GM19025 (cell line): ENCODE results near the gene USH1G.
"Not testable (repeated sequence)": the region's sequence is repeated elsewhere in the genome, so short reads cannot be mapped to it uniquely, and the experiment has no call there.

Source experiments
- ATAC-seq: cut with Tn5 transposase; IDR thresholded peaks from one replicate; pipeline ENCODE4 v1.9.1; 2021; ENCODE audit warnings: mild to moderate bottlenecking, low read depth, moderate library complexity; ENCODE audit not compliant: unreplicated experiment

The USH1G gene

DNA sequence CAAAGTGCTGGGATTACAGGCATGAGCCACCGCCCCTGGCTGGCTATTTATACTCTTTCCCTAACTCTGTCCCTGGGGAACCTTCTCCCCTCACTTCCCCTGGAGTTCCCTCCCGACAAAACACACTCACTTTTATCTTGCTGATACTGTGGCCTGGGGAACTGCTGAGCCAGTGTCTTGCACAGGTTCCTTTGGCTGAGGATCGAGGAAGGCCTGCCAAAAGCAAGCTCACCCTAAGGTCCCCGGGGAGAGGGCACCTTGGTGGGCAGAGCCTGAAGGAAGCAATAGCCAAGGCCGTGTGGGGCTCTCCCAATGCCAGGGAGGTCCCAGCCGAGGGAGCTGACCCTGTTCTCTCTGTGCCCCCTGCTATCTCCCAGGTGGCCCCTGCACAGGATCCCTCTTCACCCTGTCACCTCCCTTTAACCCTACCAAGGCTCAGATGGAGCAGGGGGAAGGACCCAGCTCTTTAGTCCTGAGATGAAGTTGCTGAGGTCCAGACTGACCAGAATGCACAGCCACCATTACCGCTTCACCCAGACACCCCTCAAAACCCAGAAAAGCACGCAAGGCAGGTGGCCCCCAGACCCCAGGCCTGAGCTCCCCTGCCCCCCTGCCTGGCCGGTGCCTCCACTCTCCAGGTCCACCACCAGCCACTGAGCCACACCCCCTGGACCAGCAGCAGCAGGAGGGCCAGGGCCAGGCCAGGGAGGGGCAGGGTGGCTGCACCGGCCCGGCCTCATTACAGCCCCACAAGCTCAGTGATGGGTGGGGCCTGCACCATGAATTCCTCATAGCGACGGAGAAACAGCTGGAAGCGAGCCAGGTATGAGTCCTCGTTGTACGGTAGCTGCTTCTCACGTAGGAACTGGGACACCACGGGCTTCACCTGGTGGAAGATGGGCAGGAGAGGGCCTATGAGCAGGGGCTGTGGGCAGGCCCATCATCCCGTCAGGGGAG, 45.2 kb downstream of the USH1G start:
- no peak for ATAC-seq

DNA sequence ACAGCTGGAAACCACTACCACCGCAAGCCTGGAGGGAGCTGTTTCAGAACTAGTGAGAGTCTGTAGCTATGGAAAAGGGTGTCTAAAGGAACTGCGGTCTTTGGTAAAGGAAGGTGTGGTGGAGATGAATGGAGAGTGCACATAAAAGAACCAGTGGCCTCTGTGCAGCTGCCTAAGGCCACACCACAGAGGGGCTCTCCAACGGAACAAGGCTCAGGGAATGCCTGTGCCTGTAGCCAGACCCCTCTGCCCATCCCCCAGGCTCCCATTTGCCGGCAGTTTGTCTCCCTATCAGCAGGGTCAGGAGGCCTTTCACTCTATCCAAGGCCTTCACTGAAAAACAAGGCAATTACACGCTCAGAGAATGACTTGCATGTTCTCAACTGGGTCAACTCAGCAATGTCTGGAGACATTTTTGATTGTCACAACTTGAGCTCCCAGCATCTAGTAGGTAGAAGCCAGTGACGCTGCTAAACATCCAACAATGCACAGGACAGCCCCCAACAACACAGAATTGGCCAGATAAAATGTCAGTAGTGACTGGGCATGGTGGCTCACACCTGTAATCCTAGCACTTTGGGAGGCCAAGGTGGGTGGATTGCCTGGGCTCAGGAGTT, 47.0 kb downstream of the USH1G start:
- ATAC-seq, result no peak

DNA sequence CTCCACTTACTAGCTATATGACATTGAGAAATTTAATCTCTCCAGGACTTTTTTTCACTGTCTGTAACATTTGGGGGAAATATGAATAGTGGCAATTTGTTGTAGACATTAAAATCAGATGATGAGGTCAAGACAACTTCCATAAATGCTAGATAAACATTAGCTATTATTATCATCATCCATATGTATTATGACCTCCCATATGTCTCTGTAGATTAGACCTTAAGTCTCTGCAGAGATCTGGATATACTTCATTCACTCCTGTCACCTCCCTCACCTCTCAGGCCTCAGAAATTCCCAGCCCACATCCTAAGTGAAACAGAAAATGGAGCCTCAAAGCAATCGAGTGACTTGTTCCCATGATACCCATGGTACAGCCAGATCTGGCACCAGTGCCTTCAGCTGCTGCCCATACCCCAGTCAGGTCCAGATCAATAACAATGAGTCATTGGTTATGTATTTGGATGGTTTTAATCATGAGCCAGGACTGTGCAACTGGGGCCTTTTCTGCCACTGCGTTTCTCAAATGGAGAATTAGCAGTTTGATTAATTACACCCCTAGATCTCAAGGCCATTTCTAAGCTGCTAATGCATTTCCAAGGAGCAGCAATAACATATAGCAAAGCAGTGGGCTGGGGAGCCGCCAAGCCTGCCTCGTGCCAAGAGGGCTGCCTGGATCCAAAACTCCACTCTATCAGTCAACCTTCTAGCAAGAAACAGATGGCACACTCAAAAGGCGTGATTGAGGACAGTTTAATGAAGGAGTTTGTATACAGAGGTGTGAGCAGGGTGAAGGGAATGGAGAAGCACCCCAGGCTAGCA, 47.7 kb downstream of the USH1G start:
- ATAC-seq, result no peak

DNA sequence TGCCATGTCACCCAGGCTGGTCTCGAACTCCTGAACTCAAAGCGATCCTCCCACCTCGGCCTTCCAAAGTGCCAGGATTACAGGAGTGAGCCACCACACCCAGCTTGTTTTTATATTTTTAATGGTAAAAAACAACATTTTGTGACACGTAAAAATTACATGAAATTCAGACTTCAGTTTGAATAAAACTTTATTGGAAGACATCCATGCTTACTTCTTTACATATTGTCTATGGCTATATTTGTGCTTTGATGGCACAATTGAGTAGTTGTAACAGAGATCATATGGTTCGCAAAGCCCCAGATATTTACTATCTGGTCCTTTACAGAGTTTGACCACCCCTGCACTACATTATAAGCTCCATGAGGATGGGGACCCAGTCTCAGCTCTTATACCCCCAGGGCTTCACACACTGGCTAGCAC, 48.4 kb downstream of the USH1G start:
- no peak for ATAC-seq

DNA sequence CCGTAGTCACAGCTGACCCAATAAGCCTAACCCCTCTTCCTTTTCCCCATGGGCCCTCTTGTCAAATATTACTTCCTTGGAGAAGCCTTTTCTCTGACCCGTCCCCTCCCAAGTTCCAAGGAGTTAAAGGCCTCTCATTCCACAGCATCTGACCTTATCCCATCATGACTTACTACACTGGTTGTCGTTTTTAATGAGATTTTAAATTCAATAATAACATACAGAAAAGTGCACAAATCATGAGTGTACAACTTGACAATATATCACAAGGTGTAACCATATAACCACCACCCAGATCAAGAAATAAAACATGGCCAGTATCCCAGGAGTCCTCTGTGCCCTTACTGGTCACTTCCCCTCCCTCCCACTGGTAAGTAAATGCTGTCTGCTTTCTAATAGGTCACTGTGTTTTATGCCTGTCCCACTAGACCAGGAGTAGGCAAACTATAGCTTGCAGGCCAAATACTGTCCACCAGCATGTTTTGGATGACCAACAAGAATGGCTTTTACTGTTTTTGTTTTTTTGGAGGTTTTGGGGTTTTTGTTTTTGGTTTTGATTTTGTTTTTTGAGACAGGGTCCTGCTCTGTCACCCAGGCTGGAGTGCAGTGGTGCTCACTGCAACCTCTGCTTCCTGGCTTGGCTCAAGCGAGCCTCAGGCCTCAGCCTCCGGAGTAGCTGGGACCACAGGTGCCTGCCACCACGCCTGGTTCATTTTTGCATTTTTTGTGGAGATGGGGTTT, 49.0 kb downstream of the USH1G start:
- no peak for ATAC-seq

DNA sequence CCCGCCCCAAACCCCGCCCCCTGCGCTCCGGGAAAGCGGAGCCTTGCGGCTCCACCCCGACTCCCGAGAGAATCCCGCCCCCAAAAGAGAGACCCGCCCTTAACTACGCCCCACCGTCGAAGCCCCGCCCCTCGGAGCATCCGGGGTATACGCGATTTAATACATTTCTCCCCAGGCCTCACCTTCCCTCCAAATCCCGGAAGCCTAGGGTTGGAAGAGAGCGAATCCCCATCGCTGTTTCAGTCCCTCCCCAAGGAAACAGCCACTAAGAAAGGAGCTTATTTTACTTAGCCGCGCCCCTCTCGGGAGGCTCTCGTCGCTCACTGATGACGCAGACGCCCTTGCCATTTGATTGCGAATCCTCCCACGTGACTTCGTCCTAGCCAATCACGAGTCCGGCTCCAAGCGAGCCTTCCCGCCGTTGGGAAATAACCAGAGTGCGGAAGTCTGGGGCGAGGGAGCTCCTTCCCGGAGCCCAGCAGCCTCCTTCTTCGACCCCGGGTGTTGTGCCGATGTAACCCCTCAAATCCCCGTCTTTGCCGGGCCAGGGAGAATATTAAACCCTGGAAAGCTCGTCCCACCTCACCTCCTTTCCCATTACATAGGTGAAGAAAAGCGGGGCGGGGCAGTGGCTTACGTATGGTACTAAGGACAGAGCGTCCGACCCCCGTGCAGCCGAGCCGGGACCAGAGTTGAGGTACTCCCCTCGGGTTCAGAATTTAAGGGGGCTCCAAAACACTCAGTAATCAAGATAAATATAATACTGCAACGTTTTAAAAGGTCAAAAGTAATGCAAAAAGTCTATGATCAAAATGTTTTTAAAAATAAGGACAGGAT, 49.8 kb downstream of the USH1G start:
- ATAC-seq, result peak; percentile 85

DNA sequence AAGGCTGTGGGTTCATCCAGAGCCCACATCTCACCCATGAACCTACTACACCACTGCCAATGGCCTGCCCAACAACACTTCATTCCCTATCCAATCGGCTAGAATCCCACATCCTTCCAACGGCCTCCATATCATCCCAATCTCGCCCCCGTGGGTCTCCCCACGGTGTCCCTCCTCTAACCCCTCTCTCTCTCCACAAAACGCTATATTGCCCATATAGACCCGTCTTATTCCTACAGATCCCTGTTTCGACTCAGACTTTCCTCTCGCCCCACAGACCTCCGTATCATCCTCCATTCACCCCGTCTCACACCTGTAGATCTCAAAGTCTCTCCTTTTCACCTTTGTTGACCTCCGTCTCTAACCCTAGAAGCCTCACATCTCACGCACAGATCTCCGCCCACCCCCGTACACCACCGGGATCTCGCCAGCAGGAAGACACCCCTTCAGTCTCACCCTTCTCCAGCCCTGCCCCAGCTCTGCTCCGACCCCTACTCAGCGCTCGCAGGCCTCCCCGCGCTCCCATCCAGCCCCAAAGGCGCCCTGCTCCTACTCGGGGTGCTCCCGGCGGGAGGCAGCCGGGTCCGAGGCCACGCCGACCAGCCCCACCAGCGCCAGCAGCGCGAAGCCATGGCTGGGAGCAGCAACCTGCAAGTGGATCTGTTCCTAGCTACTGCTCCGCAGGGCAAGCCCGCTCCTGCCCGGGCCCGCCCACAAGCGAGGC, 50.6 kb downstream of the USH1G start, which contains the start of gene FDXR:
Gene FDXR, minus strand, starts transcription at position 682 of the 724 bp plus-strand sequence. Its CDS starts 50 bp downstream, at position 632.
- peak; percentile 20 for ATAC-seq

DNA sequence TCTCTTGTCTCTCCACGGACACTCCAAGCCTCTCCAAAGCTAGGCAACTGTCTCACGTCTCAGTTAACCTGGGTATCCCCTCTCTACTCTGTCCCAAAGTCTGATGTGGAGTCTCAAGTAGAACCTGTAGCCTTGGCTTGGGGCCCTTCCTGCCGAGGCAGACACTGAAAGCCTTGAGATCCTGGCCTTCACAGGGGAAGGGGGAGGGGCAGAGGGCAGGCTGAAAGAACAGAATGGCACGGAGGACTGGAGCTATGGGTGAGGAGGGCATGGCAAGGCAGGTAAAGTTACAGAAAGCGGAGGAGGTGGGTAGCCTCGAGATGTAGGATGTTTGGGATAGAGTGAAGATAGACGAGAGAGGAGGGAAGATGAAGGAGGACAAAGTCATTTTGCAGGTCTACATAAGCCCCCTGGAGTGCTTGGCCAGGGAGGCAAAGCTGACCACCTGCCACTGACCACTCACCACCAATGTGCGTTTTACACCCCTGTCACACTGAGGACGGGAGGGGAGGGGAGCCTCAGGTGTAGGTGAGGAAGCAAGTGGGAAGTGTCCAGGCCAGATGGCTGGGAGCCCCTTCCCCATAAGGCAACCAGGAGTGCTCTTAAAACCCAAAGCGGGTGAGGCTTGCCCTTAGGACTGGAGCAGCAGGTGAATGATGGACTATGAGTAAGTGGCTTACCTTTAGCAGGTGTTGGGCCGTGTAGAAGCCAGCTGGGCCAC, 51.5 kb downstream of the USH1G start:
- no peak for ATAC-seq

DNA sequence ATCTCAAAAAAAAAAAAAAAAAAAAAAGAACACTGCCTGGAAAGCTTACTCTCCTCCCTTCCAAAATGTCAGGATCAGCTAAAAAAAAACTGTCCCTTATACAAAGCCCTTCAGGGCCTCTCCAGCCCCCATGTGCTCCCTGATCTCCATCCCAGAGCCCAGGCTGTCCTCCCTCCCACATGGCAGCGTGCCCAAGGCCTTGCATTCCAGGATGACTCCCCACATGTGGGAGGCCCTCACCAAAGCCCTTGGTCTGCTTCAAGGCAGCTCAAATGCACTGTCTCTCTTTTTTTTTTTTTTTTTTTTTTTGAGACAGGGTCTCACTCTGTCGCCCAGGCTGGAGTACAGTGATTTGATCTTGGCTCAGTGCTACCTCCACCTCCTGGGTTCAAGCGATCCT, 52.5 kb downstream of the USH1G start:
- ATAC-seq, result no peak

DNA sequence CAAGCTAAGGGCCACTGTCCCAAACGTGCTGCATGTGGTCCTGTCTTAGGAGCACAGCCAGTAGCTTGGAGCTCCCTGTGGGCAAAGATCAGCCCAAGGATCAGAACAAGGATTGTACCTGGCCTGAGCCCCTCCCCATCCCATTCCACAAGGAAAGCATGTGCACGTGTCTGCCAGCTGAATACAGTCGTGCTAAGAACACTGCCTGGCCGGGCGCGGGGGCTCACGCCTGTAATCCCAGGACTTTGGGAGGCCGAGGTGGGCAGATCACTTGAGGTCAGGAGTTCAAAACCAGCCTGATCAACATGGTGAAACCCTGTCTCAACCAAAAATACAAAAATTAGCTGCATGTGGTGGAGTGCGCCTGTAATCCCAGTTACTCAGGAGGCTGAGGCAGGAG, 53.0 kb downstream of the USH1G start:
- not testable (repeated sequence) for ATAC-seq

DNA sequence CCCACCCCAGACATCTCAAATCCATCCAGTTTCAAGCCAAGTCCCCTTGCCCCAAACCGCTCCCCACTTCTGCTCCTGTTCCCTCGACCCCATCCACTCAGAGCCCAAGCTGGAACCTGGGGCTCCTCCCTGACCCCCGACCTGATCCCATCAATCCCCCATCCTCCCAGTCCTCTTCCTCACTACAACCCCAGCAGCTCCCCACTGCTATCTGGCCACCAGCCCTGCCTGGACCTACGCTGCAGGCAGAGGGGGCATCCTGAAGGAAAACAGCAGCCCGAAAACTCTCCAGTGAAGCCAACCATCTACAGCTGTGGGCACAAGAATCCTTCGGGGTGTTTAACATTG, 54.2 kb downstream of the USH1G start:
- ATAC-seq, result no peak

DNA sequence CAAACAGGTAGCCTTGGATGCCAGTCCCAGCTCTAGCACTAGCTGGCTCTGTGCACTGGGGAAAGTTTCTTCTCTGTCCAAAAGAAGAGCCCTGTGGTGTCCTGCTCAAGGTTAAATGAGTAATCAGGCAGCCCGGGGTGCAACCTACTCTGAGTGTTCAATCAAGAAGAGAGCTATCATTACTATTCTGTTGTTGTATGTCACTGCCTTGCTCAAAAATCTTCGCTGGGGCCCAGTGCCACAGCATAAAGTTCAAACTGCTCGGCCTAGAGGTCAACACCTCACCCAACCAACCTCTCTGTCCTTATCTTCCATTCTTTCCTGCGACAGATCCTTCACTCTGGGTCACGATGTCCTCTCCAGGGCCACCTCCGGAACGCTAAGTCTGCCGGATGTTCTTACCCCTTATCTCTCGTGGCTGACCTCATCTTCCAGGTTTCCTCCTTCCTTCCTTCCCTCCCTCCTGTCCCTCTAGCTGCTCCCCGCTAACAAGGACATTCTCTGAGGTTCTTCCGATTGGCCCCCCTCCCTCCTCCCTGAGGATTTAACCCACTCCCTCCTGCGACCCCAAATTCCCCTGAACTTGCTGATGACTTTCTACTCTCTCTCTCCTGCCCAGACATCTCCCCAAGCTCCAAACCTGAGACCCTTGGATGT, 54.7 kb downstream of the USH1G start:
- no peak for ATAC-seq

DNA sequence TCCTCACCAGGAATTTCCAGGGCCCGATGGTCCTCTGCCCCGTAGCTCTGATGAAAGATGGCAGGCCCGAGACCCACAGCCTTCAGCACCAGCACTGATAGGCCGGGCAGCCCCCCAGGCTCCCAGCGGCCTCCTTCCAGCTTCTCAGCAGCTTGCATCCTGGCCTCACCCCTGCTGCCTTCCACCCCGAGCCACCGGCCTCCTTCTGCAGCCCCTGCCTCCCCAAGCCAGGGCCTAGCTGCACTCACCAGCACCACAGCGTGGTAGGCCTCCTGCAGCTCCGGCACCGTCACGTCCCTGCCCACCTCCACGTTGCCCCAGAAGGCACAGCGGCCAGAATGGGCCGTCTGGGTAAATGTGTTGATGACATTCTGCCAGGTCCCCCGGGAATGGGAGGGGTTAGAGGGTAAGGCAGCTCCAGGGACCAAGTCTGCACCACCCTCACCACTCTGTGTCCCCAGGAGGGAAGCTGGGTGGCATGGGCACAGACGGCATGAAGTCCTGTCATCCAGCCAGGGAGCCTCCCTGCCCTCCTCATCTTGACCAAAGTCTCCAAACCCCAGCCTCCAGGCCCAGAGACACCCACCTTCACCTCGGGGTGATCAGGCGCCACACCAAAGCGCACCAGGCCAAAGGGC, 56.7 kb downstream of the USH1G start:
- ATAC-seq, result no peak
